NCI-H446 (cell line): Measurements from ENCODE around the gene MYH10.
"Not testable (repeated sequence)": the region's sequence is repeated elsewhere in the genome, so short reads cannot be mapped to it uniquely, and the experiment has no call there.

ENCODE experiments used
- DNase-seq, 2 experiments: peaks; one replicate each; lab custom pipeline; 2025; lab: John Stamatoyannopoulos, UW

Gene MYH10

DNA sequence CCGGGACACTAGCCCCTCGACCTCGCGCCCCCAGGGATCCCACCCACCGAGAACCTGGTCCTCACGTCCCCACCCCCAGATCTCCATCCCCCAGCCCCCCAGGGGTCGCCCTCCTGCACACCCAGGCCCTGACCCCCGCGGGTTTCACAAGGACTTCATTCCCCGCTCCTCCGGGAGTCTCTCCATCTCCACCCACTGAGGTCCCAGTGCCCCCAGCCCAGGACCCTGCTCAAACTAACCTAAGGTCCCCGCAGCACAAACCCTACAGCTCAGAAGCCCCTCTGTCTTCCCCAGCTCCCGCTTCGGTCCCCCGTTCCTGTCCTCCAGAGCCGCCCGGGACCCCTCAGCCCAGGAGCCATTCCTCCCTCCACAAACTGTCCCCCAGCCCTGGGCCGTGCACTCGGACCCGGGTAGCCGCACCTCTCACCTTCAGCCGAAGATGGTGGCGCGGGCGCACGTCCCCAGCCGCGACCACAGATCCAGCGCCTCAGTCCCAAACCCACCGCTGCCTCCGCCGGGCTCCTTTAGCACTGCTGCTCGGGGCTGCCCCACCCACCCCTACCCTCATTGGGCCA is at the start of gene MYH10:
Gene MYH10, minus strand, starts transcription at position 499 of the 575 bp plus-strand sequence. CDS start 7,479 bp downstream, outside the sequence.
- no peak for DNase-seq

DNA sequence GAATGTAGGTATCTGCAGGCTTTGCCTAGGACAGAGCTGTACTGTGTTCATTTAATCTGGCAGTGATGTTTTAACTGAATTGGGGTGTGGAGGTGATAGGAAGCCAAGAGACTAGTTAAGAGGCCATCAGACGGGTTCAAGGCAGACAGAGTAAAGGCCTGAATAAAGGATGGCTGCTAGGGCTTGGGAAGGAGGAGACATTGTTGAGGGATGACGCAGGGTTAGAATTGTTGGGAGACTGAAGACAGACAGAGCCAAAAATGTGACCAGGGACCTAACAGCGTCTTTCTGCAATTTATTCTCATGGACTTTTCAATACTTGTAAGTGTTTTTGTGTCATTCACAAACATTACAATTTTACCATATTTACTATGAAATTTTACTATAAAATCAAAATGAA is 48.6 kb upstream of the MYH10 start:
- DNase-seq, result no peak

DNA sequence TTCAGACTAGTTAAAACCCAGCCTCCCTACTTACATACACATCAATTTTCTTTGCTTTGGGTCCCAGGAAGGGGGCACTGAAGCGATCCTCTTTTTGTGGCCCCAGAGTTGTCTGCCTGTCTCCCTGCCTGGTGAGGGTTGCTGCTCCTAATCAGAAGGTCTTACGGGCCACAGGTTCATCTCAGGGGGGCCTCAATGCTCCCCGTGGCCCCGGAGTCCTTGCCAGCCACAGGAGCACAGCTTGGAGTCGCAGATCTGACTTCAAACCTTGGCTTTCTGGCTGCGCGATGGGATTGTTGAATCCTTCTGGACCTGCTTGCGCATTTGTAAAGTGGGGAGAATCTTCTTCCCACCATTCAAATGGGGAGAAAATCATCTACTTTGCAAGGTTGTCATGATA is 44.8 kb upstream of the MYH10 start:
- DNase-seq, result no peak

DNA sequence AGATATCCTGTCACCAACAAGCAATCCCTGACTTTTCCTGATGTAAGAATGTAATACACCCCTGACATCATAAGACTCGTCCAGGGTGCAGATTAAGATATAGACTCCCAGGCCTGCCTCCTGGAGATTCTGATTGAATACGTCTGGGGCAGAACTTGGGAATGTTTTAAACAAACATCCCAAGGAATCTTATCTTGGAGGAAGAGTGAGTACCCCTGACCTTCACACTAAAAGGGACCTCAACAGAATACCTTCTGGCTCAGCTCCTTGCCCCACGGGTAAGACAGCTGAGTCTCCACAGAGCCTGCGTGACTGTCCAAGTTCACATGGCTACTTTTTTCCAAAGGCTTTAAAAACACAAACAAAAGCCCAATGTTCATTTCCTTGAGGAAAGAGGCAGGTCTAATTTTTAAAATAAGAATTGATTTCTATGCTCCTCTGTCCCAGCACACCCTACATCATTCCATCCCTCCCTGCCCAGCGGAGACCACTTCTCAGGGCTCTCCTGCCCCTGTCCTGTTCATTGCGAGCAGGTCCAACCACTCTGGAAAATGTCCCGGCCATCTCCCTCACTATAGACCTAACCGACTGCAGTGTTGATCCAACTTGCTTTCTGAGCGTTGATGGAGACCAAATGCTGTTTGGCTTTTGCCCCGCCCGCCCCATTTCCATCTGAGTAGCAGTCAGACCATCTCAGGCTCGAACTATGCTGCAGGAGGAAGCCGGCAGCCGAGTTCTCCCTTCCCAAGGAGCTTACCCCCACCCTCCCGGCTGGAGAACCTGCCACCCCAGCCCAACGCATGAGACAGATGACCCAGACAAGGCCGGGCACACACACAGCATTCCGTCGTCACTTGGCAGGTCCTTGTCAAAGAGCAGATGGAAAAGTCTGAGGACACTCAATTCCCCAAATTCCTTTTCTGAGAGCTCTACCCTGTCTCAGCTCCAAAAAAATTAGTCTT is 44.1 kb upstream of the MYH10 start:
- peak in 1 of 2 experiments; percentile 31 for DNase-seq

DNA sequence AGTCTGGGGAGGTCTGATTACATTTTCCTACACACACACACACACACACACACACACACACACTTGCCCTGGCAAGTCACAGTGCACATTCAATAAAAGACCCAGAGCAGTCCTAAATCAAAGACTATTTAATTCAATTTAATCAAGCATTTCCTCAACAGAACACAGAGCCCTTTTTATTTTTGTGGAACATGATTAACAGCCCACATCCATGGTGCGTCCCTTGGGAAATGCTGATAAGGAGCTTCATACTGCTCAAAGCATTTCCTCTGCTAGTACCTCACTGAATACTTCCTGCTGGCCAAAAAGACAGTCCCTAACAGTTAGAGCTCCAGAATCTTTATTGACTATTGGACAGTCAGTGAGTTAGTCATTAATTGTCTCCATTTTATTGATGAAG is 43.1 kb upstream of the MYH10 start:
- no peak for DNase-seq

DNA sequence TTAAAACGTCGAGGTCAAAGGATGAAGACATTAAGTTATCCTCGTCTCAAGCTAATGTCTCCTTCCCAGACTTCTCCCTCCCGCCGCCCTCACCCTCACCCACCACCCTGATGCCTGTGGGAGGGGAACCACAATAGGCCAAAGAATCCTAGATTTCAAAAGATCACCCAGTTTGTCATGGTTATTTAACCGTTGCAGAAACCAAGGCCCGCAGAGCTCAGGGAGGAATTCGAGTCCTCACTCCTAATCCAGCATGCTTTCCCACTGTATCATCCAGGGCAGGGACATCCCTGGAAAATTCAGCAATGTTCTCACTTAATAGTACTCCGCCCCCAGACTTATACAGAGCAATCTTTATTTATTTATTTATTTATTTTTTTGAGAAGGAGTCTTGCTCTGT is 41.8 kb upstream of the MYH10 start:
- DNase-seq, result no peak

DNA sequence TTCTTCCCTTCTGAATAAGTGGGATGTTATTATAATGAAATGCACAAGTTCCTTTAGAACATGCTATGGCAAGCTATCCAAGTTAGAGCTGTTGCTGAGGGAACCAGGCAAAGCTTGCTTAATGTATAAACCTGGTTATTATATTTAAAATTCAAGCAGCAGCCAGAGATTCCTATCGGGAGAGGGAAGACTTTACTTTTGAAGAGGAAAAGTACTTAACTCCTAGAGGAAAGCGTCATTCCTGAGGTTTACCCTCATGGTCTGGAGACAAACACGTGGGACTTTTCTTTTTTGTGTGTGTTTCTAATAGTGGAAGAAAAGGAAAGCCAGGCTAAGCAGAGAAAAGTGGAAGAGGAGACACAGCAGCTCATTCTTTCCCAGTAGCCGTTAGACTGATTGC is 39.9 kb upstream of the MYH10 start:
- no peak for DNase-seq

DNA sequence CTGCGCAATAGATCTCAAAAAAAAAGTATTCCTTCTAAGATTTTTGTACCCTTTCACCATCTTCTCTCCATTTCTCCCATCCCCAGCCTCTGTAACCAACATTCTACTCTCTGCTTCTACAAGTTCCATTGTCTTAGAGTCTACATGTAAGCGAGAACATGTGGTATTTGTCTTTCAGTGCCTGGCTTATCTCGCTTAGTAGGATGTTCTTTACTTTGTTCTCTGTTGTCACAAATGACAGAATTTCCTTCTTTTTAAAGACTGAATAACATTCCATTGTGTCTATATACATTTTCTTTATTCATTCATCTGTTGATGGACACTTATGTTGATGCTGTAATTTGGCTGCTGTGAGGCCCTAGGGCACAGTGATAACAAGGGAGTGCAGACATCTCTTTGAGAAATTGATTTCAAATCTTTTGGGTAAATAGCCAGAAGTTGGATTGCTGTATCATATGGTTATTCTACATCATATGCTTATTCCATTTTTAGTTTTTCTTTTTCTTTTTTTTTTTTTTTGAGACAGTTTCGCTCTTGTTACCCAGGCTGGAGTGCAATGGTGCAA is 37.7 kb upstream of the MYH10 start:
- no peak for DNase-seq

DNA sequence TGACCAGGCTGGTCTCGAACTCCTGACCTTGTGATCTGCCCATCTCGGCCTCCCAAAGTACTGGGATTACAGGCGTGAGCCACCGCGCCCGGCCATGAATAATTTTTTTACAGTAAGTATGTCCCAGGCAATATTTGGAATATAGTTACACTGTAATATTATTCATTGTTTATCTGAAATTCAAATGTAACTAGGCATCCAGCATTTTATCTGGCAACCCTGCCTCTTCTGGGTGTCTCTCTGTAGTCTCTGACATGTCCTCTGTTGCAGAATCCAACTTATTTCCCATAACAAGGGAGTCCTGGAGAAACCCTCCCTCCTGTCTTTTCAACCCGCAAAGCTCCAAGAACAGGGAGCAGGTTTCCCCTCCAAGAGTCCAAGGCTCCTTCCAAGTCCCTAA is 36.9 kb upstream of the MYH10 start:
- DNase-seq, result no peak

DNA sequence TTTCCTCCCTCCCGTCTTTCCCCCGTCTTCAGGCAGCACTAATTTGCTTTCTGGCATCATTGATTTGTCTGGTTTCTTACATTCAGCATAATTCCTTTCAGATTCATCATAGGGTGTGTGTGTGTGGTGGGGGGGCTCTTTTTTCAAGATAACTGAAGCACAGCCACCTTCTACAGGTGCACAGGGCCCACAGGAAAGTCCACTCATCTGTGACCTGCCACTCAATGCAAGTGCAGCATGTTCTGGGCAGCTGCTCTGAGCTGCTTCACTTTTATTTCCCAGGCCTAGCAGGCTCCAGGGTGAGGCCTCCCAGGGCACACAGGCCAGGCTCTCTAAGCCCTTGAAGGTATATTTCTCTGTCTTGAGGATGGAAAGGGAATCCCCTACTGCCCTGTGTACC is 35.2 kb upstream of the MYH10 start:
- no peak for DNase-seq

DNA sequence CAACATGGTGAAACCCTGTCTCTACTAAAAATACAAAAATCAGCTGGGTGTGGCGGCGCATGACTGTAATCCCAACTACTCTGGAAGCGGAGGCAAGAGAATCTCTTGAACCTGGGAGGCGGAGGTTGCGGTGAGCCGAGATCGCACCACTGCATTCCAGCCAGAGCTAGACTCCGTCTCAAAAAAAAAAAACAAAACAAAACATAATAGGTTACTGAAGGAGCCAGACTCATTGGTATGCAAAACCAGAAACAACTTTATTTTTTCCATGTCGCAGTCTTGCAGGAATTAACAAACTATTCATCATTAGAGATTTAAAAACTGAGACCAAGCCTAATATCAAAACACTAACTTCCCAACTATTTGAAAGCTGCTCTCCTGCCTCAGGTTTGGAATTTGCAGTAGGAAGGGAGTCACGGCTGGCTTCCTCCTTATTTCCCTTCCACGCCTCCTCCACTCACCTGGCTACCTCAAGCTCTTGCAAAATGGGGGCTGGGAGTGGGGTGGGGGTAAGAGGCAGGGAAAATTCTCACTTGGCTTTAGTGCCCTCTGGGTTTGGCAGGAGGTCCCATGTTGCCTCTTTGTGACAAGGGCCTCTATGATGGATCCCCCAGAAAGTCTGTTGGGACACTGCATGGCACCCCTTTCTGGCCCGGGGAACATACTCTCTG is 34.1 kb upstream of the MYH10 start:
- no peak for DNase-seq

DNA sequence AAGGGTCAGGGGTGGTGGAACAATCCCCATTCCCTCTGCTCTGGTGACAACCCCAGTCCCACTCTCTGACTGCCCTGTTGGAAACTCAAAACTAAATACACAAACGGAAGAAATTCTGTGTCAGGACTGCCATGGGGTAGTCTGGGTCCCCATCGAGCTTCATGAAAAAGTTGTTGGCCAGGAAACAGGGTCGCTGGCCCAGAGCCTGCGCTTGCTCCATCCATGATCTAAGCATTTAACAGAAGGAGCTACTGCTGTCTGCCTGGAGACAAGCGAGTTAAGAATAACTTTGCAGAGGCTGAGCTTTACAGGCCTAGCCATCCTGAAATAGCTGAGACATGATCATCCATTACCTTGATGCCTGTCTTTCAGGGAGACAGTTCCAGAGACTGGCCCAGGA is 32.4 kb upstream of the MYH10 start:
- DNase-seq, result no peak

DNA sequence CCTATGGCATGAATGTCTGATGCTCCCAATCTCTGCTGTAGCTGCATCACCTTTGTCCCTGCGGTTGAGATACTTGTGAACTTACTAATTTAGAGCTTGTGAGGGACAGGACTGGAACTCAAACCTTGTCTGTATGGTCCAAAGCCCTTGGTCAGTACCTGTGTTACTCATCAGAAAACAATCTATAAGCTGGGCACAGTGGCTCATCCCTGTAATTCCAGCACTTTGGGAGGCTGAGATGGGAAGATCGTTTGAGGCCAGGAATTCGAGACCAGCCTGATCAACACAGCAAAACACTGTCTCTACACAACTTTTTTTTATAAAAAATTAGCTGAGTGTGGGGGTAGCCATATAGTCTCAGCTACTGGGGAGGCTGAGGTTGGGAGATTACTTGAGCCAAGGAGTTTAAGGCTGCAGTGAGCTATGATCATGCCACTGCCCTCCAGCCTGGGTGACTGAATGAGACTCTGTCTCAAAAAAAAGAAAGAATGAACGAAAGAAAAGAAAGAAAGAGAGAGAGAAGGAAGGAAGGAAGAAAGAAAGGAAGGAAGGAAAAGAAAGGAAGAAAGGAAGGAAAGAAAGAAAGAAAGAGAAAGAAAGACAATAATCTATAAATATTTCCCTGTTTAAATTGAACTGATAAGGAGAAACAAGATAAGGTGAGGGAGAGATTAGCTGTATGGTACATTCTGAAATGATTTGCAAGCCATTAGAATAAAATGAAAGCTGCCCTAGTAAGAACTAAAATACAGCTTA is 31.7 kb upstream of the MYH10 start:
- no peak for DNase-seq

DNA sequence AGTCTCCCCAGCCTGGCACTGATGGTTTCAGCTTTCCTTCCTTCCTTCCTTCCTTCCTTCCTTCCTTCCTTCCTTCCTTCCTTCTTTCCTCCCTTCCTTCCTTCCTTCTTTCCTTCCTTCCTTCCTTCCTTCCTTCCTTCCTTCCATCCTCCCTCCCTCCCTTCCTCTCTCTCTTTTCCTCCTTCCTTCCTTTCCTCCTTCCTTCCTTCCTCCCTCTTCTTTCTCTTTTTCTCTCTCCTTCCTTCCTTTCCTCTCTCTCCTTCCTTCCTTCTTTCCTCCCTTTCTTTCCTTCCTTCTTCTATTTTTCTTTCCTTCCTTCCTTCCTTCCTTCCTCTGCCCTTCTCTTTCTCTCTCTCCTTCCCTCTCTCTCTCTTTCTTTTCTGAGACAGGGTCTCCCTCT is 30.2 kb upstream of the MYH10 start:
- DNase-seq, result not testable (repeated sequence)

DNA sequence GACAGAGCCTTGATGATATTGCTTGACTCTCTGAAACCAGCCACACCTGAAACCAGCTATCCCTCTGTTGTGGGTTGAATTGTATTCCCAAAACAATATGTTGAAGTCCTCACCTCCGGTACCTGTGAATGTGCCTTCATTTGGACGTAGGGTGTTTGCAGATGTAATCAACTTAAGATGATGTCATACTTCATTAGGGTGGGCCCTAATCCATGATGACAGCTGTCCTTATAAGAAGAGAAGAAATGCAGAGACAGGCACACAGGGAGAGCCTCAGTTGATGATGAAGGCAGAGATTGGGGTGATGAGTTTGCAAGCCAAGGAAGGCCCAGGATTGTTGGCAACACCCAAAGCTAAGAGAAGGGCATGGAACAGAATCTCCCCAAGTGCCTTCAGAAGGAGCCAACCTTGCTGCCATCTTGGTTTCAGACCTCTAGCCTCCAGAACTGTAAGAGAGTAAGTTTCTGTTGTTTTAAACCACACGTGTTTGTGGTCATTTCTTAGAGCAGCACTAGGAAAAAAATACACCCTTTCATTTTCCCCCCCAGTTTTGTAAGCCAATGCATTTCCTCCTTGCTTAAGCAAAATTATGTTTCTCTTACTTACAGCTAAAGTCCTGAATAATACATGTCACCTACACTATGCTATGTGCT is 29.4 kb upstream of the MYH10 start:
- no peak for DNase-seq

DNA sequence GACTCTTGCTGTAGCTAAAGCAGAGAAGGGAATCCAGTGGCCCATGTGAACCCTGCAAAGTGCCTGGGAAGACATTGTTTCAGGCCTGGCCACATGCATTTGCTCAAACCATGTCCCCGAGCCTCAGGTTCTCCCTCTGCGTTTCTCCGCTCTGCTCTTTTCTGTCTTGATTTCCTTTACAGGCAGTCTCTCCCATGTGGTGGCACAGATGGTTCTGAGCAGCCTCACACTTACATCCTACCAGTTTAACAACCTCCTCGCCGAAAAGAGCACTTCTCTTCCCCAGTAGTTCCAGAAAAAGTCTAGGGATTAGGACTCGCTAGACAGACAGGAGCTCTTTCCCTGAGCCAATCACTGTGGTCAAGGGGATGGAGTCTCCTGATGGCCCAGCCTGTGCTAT is 28.3 kb upstream of the MYH10 start:
- DNase-seq, result no peak

DNA sequence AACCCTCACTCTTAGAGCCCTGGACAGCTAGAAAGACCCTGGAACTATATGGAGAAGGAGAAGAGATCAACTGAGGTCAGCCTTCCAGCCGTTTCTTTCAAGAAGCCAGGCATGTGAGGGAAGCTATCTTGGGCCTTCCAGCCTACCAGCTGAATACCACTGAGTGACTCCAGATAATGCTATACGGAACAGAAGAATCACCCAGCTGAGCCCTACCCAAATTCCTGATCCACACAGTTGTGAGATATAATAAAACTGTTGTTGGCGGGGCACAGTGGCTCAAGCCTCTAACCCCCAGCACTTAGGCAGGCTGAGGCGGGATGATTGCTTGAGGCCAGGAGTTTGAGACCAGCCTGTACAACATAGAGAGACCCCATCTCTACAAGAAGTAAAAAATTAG is 26.2 kb upstream of the MYH10 start:
- DNase-seq, result no peak

DNA sequence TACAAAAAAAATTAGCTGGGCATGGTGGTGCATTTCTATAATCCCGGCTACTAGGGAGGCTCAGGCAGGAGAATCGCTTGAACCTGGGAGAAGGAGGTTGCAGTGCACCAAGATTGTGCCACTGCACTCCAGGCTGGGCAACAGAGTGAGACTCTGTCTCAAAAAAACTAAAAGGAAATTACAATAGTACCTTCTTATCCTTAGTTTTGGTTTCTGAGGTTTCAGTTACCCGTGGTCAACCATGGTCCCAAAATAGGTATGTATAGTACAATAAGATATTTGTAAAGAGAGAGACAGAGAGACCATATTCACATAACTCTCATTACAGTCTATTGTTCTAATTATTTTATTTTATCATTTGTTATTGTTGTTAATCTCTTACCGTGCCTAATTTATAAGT is 24.3 kb upstream of the MYH10 start:
- DNase-seq, result no peak

DNA sequence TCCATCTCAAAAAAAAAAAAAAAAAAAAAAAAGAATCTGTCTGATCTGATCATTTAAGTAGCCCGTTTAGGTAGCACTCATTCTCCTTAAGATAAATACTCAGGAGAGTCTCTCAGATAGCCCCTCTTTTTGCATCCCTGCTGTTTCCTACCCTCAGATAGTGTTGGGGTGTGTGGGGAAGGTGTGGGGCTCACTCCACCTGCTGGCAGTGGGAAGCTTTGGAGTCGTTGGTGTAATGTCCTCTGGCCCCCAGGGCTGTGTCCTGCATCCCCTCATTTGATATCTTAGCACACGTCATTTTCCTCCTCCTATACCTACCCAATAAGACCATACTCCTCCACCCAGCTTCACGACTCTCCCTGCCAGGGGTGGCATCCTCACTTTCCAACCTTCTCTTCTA is 20.5 kb upstream of the MYH10 start:
- no peak for DNase-seq

DNA sequence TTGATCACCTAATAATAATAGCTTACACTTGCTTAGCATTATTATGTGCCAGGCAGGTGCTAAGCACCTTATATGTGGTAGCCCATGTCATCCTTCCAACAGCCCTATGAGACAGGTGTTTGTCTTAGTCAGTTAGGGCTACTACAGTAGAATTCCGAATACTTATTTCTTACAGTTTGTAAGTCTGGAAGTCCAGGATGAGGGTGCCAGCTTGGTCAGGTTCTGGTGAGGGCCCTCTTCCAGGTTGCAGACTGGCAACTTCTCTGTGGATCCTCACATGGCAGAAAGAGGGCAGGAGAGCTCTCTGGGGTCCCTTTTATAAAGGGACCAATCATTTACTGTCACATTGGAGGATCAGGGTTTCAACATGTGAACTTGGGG is 19.6 kb upstream of the MYH10 start:
- no peak for DNase-seq
